Right lobe of liver (tissue), 4 donors: Measurements from ENCODE around the gene NELL2.

Experiments
- CTCF ChIP-seq, 4 donors: fragments of 200-600 bp in 3 of 4; fragments of 450-650 bp in 1 of 4; IDR thresholded peaks; one replicate each; pipeline versions ENCODE4 v1.5.1 to v1.8.0; 2016 to 2022; ENCODE audit warnings: antibody characterized with exemption in 4 of 4, mild to moderate bottlenecking in 2 of 4
- POLR2A ChIP-seq: fragments of 450-650 bp; IDR thresholded peaks from one replicate; pipeline ENCODE4 v1.6.1; 2017; ENCODE audit warnings: antibody characterized with exemption, mild to moderate bottlenecking
- donor health status: DM: no; HTN: no; CAD: no.
- donor health status: DM: no; HTN: no; CAD: no.
- donor health status: DM: no; HTN: yes; CAD: no.

GRCh38 chr12:44915958-44916357, 39.8 kb upstream of the NELL2 start:
- no peak for TF ChIP-seq CTCF (IDR thresholded peaks at IDR 0.05)
- TF ChIP-seq POLR2A = no peak
